Naive thymus-derived CD4-positive, alpha-beta T cell (primary cell): Measurements from ENCODE around the gene AP2A2. TPM values are rescaled to one million over a fixed set of nuclear protein-coding genes. Genes with fewer than 3 reads are reported as not detected.

Experiments used
- ATAC-seq: fragments of 150-1000 bp; cut with Tn5 transposase; 2 replicates; pipeline ENCODE4 v1.10.0; 2021; ENCODE audit warnings: mild to moderate bottlenecking, moderate library complexity
- CTCF ChIA-PET: fragments of 350-600 bp; sonication (Branson Sonifier 250); formaldehyde crosslinking; loops from one replicate; lab custom pipeline; 2021; ENCODE audit warnings: antibody characterized with exemption; lab: Charles Lee
- POLR2A ChIA-PET: fragments of 350-600 bp; sonication (Branson Sonifier 250); formaldehyde crosslinking; loops from one replicate; lab custom pipeline; 2021; ENCODE audit warnings: antibody characterized with exemption, inconsistent platforms; lab: Charles Lee
- DNase-seq, 9 donors: peaks; one replicate each; pipeline versions ENCODE4 v3.0.0 to v3.0.0-alpha.2; 2020 to 2022; ENCODE audit warnings: mixed read lengths in 1 of 9
- H3K27ac ChIP-seq: one replicate; pipeline ENCODE4 v1.7.0; 2013; ENCODE audit warnings: mild to moderate bottlenecking, low read depth, low read length, moderate library complexity
- H3K27me3 ChIP-seq, 2 donors: one replicate each; pipeline ENCODE4 v1.7.0; 2013; ENCODE audit warnings: low read length in 2 of 2, mild to moderate bottlenecking in 2 of 2, moderate library complexity in 2 of 2; ENCODE audit not compliant: control insufficient read depth in 2 of 2, insufficient read depth in 2 of 2
- H3K36me3 ChIP-seq, 3 experiments: 1 replicate in 2 of 3; 2 replicates in 1 of 3; pipeline ENCODE4 v1.7.0; 2013; ENCODE audit warnings: low read length in 3 of 3, mild to moderate bottlenecking in 3 of 3, moderate library complexity in 1 of 3; ENCODE audit not compliant: insufficient read depth in 3 of 3, control insufficient read depth in 2 of 3
- H3K4me1 ChIP-seq, 2 donors: one replicate each; pipeline ENCODE4 v1.7.0; 2013; ENCODE audit warnings: low read length in 2 of 2, mild to moderate bottlenecking in 2 of 2, moderate library complexity in 1 of 2; ENCODE audit not compliant: control insufficient read depth in 2 of 2, insufficient read depth in 2 of 2
- H3K4me3 ChIP-seq: 2 replicates; pipeline ENCODE4 v1.7.0; 2013; ENCODE audit warnings: mild to moderate bottlenecking, low read length
- H3K9me3 ChIP-seq, 3 experiments: 1 replicate in 2 of 3; 2 replicates in 1 of 3; pipeline ENCODE4 v1.7.0; 2013; ENCODE audit warnings: low read length in 3 of 3; ENCODE audit not compliant: control insufficient read depth in 2 of 3
- H3K27ac Mint-ChIP-seq, 9 donors: one replicate each; pipeline ENCODE4 v1.8.0; 2020 to 2022; ENCODE audit warnings: mixed read lengths in 9 of 9, mild to moderate bottlenecking in 8 of 9, moderate library complexity in 5 of 9, inconsistent platforms in 2 of 9
- H3K27me3 Mint-ChIP-seq, 5 donors: one replicate each; pipeline ENCODE4 v1.8.0; 2021 to 2022; ENCODE audit warnings: mixed read lengths in 5 of 5, mild to moderate bottlenecking in 1 of 5
- H3K36me3 Mint-ChIP-seq, 5 donors: one replicate each; pipeline ENCODE4 v1.8.0; 2020 to 2022; ENCODE audit warnings: mixed read lengths in 5 of 5, mild to moderate bottlenecking in 3 of 5, inconsistent platforms in 1 of 5
- H3K4me1 Mint-ChIP-seq, 7 donors: one replicate each; pipeline ENCODE4 v1.8.0; 2020 to 2022; ENCODE audit warnings: mixed read lengths in 7 of 7, mild to moderate bottlenecking in 3 of 7, inconsistent platforms in 1 of 7
- H3K4me3 Mint-ChIP-seq, 10 donors: one replicate each; pipeline ENCODE4 v1.8.0; 2020 to 2022; ENCODE audit warnings: mild to moderate bottlenecking in 10 of 10, mixed read lengths in 10 of 10, moderate library complexity in 6 of 10, inconsistent platforms in 2 of 10
- H3K9me3 Mint-ChIP-seq, 11 donors: one replicate each; pipeline ENCODE4 v1.8.0; 2020 to 2022; ENCODE audit warnings: mixed read lengths in 11 of 11, mild to moderate bottlenecking in 4 of 11, inconsistent platforms in 1 of 11, moderate library complexity in 1 of 11
- intact Hi-C, 2 donors: fragments of 100-400 bp; cut with micrococcal nuclease; formaldehyde crosslinking; loops; one replicate each; pipeline ENCODE4 v1.15.1; 2023
- polyA plus RNA-seq, 2 donors: library from polyadenylated mRNA; unstranded; fragments of 300-500 nt; fragmentation: Illumina TruSeq; gene quantifications; one replicate each; pipeline ENCODE4 v1.2.3, GENCODE V29; 2021
- total RNA-seq, 6 experiments: library from RNA in 5 of 6; stranded (reverse) in 5 of 6; gene quantifications; 1 replicate in 5 of 6; 2 replicates in 1 of 6; pipeline ENCODE4 v1.2.3 and lab custom pipeline; 2021 to 2026

The AP2A2 gene
- total and polyA plus RNA-seq, 7 experiments from 2014 or later: 8.7 to 93.3 (median 79.3) TPM

- DNase-seq (peak in 1 of 9 donors; percentile 5), ATAC-seq (no peak)
- Mint-ChIP-seq H3K36me3 (no peaks in the 10 kb centered on the region), H3K4me3 (no peak overlapping the region), H3K27me3 (peaks cover 0 to 12% (median 4%) of the 10 kb centered on the region in 5 donors), H3K27ac (no peak overlapping the region), H3K4me1 (peaks cover 0 to under 1% (median 0%) of the 10 kb centered on the region in 7 donors), H3K9me3 (no peaks in the 10 kb centered on the region)
- ChIA-PET POLR2A (no interaction called here), CTCF (no interaction called here)
- no peaks in the 10 kb centered on the region for H3K9me3 ChIP-seq
- no peaks in the 10 kb centered on the region for H3K4me1 ChIP-seq
- no peak overlapping the region for H3K4me3 ChIP-seq
- no peak overlapping the region for H3K27ac ChIP-seq
- intact Hi-C loops: no loop called here
- no peaks in the 10 kb centered on the region for H3K27me3 ChIP-seq
- no peaks in the 10 kb centered on the region for H3K36me3 ChIP-seq
Observed at GRCh38 chr11:1055990-1056771, 130.5 kb downstream of the AP2A2 start.

- Histone ChIP-seq H3K4me3 (no peak overlapping the region), H3K36me3 (no peaks in the 10 kb centered on the region), H3K27me3 (no peaks in the 10 kb centered on the region), H3K4me1 (no peaks in the 10 kb centered on the region), H3K27ac (no peak overlapping the region), H3K9me3 (no peaks in the 10 kb centered on the region)
- Mint-ChIP-seq H3K4me3 (no peak overlapping the region), H3K27ac (no peak overlapping the region), H3K36me3 (peaks cover 0 to 4% (median 0%) of the 10 kb centered on the region in 5 donors), H3K4me1 (peaks cover 0 to 9% (median 6%) of the 10 kb centered on the region in 7 donors), H3K27me3 (peaks cover 4 to 20% (median 6%) of the 10 kb centered on the region in 5 donors), H3K9me3 (peaks cover 0 to 10% (median 3%) of the 10 kb centered on the region in 11 donors)
- ChIA-PET POLR2A (no interaction called here), CTCF (no interaction called here)
- DNase-seq (no peak), ATAC-seq (no peak)
- intact Hi-C loops: no loop called here
Observed at GRCh38 chr11:1057806-1058205, 132.1 kb downstream of the AP2A2 start.

DNA sequence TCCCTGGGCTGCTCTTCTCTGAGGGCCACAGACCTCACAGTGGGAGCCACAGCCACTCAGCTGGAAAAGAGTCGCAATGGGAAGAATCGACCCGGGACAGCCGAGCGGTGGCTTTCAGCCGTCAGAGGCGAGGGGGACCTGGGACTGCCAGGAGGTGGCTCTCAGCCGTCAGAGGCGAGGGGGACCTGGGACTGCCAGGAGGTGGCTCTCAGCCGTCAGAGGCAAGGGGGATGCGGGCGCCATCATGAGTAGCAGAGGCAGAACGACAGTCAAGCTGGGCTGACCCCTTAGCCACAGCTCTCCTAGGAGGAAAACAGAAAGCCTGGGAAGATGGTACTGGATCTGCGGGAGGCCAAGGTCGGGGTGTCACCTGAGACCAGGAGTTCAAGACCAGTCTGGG, 134.1 kb downstream of the AP2A2 start:
- Histone ChIP-seq H3K9me3 (no peaks in the 10 kb centered on the region), H3K36me3 (no peaks in the 10 kb centered on the region), H3K4me1 (no peaks in the 10 kb centered on the region), H3K27me3 (no peaks in the 10 kb centered on the region), H3K27ac (no peak overlapping the region), H3K4me3 (no peak overlapping the region)
- H3K36me3 Mint-ChIP-seq: peaks cover 0 to 4% (median 0%) of the 10 kb centered on the region in 5 donors
- H3K9me3 Mint-ChIP-seq: peaks cover 0 to 10% (median 3%) of the 10 kb centered on the region in 11 donors
- peaks cover 4 to 20% (median 10%) of the 10 kb centered on the region in 5 donors for H3K27me3 Mint-ChIP-seq
- CTCF ChIA-PET: no interaction called here
- ATAC-seq (no peak), DNase-seq (no peak)
- POLR2A ChIA-PET: no interaction called here
- H3K27ac Mint-ChIP-seq: no peak overlapping the region
- no peak overlapping the region for H3K4me3 Mint-ChIP-seq
- intact Hi-C loops: no loop called here
- peaks cover 0 to 22% (median 16%) of the 10 kb centered on the region in 7 donors for H3K4me1 Mint-ChIP-seq

DNA sequence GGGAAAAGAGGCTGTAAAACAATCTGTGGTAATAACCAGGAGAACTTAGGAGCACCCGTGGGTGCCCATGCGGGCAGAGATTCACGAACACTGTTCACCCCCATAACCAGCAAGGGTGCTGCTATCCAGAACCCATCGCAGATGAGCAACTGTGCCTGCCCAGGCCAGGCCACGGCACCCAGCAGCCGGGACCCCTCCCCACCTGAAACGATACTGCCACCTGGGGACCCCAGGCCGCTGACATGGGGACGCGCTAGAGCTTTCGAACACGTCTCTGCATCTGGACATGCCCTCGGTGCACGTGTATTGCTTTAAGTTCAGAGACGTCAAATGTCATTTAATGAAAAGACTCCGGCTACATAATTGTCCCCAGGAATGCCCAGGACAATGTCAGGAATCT, 134.7 kb downstream of the AP2A2 start:
- Histone ChIP-seq H3K9me3 (no peaks in the 10 kb centered on the region), H3K36me3 (no peaks in the 10 kb centered on the region), H3K27me3 (no peaks in the 10 kb centered on the region), H3K4me1 (no peaks in the 10 kb centered on the region), H3K27ac (no peak overlapping the region), H3K4me3 (no peak overlapping the region)
- Mint-ChIP-seq H3K36me3 (peaks cover 0 to 4% (median 0%) of the 10 kb centered on the region in 5 donors), H3K27me3 (peaks cover 4 to 20% (median 10%) of the 10 kb centered on the region in 5 donors), H3K27ac (no peak overlapping the region), H3K4me3 (no peak overlapping the region), H3K9me3 (peaks cover 0 to 10% (median 3%) of the 10 kb centered on the region in 11 donors), H3K4me1 (peaks cover 0 to 22% (median 16%) of the 10 kb centered on the region in 7 donors)
- no peak for ATAC-seq
- intact Hi-C loops: no loop called here
- DNase-seq: peak in 1 of 9 donors; percentile 3
- ChIA-PET POLR2A (no interaction called here), CTCF (no interaction called here)

- peaks cover 0 to 4% (median 0%) of the 10 kb centered on the region in 5 donors for H3K36me3 Mint-ChIP-seq
- peaks cover 0 to 10% (median 3%) of the 10 kb centered on the region in 11 donors for H3K9me3 Mint-ChIP-seq
- H3K4me3 ChIP-seq: no peak overlapping the region
- no peaks in the 10 kb centered on the region for H3K9me3 ChIP-seq
- CTCF ChIA-PET: no interaction called here
- no peak for ATAC-seq
- no peak for DNase-seq
- H3K4me3 Mint-ChIP-seq: no peak overlapping the region
- H3K4me1 Mint-ChIP-seq: peaks cover 0 to 22% (median 16%) of the 10 kb centered on the region in 7 donors
- intact Hi-C loops: no loop called here
- H3K27ac ChIP-seq: no peak overlapping the region
- POLR2A ChIA-PET: no interaction called here
- H3K27ac Mint-ChIP-seq: no peak overlapping the region
- no peaks in the 10 kb centered on the region for H3K4me1 ChIP-seq
- no peaks in the 10 kb centered on the region for H3K27me3 ChIP-seq
- H3K36me3 ChIP-seq: no peaks in the 10 kb centered on the region
- H3K27me3 Mint-ChIP-seq: peaks cover 4 to 26% (median 16%) of the 10 kb centered on the region in 5 donors
Observed at GRCh38 chr11:1060852-1061616, 135.4 kb downstream of the AP2A2 start.
